IMR-90 (cell line): ENCODE data around the gene CD248.

Experiments
- BHLHE40 ChIP-seq: fragments of 150-350 bp; IDR thresholded peaks from 2 replicates; pipeline ENCODE4 v1.6.1; 2016; ENCODE audit warnings: mild to moderate bottlenecking, low read depth, low read length
- CEBPB ChIP-seq: IDR thresholded peaks from 2 replicates; pipeline ENCODE4 v1.6.1; 2012; ENCODE audit warnings: low read depth, low read length, improper control_type of control experiment
- CHD1 ChIP-seq: IDR thresholded peaks from 2 replicates; pipeline ENCODE4 v1.6.1; 2012; ENCODE audit warnings: low read depth, low read length, improper control_type of control experiment
- CTCF ChIP-seq: conservative IDR thresholded peaks from 2 replicates; pipeline ENCODE4 v1.5.1; 2012; ENCODE audit warnings: mild to moderate bottlenecking, low read depth, low read length, improper control_type of control experiment
- ELK1 ChIP-seq: fragments of 150-350 bp; IDR thresholded peaks from 2 replicates; pipeline ENCODE4 v1.6.1; 2016; ENCODE audit warnings: low read depth, mild to moderate bottlenecking, low read length, moderate library complexity, borderline replicate concordance
- FOS ChIP-seq: fragments of 150-350 bp; IDR thresholded peaks from 2 replicates; pipeline ENCODE4 v1.6.1; 2016; ENCODE audit warnings: low read depth, low read length
- MXI1 ChIP-seq: IDR thresholded peaks from 2 replicates; pipeline ENCODE4 v1.6.1; 2012; ENCODE audit warnings: low read depth, mild to moderate bottlenecking, low read length, moderate library complexity, borderline replicate concordance
- NFE2L2 ChIP-seq: fragments of 150-350 bp; IDR thresholded peaks from 2 replicates; pipeline ENCODE4 v1.6.1; 2016; ENCODE audit warnings: low read depth, mild to moderate bottlenecking, low read length
- POLR2A ChIP-seq: IDR thresholded peaks from 2 replicates; pipeline ENCODE4 v1.6.1; 2012; ENCODE audit warnings: mild to moderate bottlenecking, low read depth, low read length
- RAD21 ChIP-seq: IDR thresholded peaks from 2 replicates; pipeline ENCODE4 v1.6.1; 2012; ENCODE audit warnings: low read length, improper control_type of control experiment
- RCOR1 ChIP-seq: IDR thresholded peaks from 2 replicates; pipeline ENCODE4 v1.6.1; 2012; ENCODE audit warnings: mild to moderate bottlenecking, low read length, improper control_type of control experiment; ENCODE audit not compliant: insufficient replicate concordance
- RFX5 ChIP-seq: IDR thresholded peaks from 2 replicates; pipeline ENCODE4 v1.8.0; 2012; ENCODE audit warnings: low read depth, mild to moderate bottlenecking, low read length, moderate library complexity
- TF ChIP-seq, protein P1 (sequence below): fragments of 150-350 bp; IDR thresholded peaks from 2 replicates; pipeline ENCODE4 v1.6.1; 2017; ENCODE audit warnings: mild to moderate bottlenecking, antibody characterized with exemption, low read length, low read depth

DNA sequence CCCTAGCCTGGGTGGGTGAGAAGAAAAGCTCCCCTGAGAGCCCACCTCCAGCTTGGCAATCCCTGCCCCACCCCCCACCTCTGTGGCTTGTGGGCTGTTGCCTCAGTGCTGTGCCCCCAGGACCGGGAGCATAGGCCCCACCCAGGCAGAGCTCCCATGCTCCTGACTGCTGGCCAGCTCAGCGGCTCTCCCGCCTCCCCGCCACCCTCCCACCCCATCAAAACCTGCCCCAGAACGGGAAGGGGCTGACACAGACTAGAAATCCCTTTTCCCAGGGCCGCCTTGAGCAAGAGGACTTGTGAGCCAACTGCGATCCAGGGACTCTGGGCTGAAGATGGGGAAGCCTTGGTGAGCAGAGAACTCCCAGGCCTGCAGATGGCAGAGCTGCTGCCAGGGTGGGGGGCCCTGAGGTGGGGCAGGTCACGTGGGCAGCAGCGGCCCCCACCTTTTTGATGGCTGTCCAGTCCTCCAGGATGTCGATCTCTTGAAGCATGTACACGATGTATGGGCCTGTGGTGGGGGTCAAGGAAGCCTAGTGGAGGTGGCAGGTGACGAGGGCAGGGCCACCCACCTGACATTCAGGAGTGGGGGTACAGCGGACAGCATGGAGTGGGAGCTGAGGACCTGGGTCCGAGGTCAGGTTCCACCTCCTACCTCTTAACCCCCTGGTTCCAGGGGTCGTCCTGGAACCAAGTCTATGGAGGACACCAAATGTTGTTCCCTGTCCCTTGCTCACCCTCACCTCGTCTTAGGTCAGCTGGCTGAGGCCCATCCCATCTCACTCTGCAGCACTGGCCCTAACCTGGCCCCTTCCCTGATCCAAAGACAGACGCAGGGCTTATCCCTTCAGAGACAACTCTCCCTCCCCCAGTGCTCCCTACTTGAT is 21.7 kb upstream of the CD248 start:
- TF ChIP-seq CHD1 (no peak), CTCF (no peak), POLR2A (no peak), RAD21 (no peak), MXI1 (no peak), FOS (no peak), RCOR1 (no peak), ELK1 (no peak), RFX5 (no peak), BHLHE40 (no peak), CEBPB (no peak), NFE2L2 (no peak)
- TF ChIP-seq, protein P1, sequence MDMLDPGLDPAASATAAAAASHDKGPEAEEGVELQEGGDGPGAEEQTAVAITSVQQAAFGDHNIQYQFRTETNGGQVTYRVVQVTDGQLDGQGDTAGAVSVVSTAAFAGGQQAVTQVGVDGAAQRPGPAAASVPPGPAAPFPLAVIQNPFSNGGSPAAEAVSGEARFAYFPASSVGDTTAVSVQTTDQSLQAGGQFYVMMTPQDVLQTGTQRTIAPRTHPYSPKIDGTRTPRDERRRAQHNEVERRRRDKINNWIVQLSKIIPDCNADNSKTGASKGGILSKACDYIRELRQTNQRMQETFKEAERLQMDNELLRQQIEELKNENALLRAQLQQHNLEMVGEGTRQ, result no peak
